K562 (cell line): Measurements from ENCODE around the gene SCYL2. TPM values are rescaled to one million over a fixed set of nuclear protein-coding genes. Genes with fewer than 3 reads are reported as not detected.

Experiments
- ATF7 ChIP-seq: fragments of 450-650 bp; IDR thresholded peaks from 2 replicates; pipeline ENCODE4 v1.7.1; 2014; ENCODE audit warnings: mild to moderate bottlenecking, moderate library complexity
- LEF1 ChIP-seq: fragments of 450-650 bp; IDR thresholded peaks from 2 replicates; pipeline ENCODE4 v1.6.1; 2016; ENCODE audit warnings: mild to moderate bottlenecking
- polyA plus RNA-seq, 8 experiments: library from polyadenylated mRNA; depleted of rRNA in 4 of 8; stranded (reverse) in 5 of 8; unstranded in 3 of 8; fragments of >200 nt; fragmentation: Nextera tagmentation in 2 of 8; fragmentation: Illumina TruSeq in 1 of 8; extraction: Ambion mirVana in 2 of 8; extraction: Trizol in 1 of 8; gene quantifications; 2 replicates each; pipeline versions ENCODE4 v1.2.1 to v1.2.3, GENCODE V29; 2011 to 2014; ENCODE audit warnings: inconsistent platforms in 1 of 8, missing spikeins in 1 of 8
- total RNA-seq, 7 experiments: library from RNA; depleted of rRNA in 6 of 7; stranded (reverse); fragments of >200 nt in 6 of 7; fragmentation: Illumina TruSeq in 2 of 7; extraction: Trizol in 2 of 7; gene quantifications; 2 replicates each; pipeline versions ENCODE4 v1.2.1 to v1.2.3, GENCODE V29; 2011 to 2021; ENCODE audit warnings: low replicate concordance in 1 of 7
- TF ChIP-seq, protein P1 (sequence below): fragments of 200-800 bp; sonication (Bioruptor generic); IDR thresholded peaks from 2 replicates; pipeline ENCODE4 v1.6.1; 2017; ENCODE audit warnings: missing genetic modification characterization, missing compliant biosample characterization
- TF ChIP-seq, protein P2 (sequence below): fragments of 450-650 bp; formaldehyde crosslinking; IDR thresholded peaks from 2 replicates; pipeline ENCODE4 v1.4.0; 2020; ENCODE audit warnings: mild to moderate bottlenecking, moderate library complexity
- TF ChIP-seq, protein P3 (sequence below), 2 experiments: fragments of 450-650 bp; IDR thresholded peaks; 2 replicates each; pipeline ENCODE4 v1.6.1; 2016

Gene SCYL2
- total and polyA plus RNA-seq, 9 of the 15 experiments (the other 6 are each of a cell fraction or from before 2014, with no cell fraction given) = 9.9 to 49.0 (median 32.9) TPM

DNA sequence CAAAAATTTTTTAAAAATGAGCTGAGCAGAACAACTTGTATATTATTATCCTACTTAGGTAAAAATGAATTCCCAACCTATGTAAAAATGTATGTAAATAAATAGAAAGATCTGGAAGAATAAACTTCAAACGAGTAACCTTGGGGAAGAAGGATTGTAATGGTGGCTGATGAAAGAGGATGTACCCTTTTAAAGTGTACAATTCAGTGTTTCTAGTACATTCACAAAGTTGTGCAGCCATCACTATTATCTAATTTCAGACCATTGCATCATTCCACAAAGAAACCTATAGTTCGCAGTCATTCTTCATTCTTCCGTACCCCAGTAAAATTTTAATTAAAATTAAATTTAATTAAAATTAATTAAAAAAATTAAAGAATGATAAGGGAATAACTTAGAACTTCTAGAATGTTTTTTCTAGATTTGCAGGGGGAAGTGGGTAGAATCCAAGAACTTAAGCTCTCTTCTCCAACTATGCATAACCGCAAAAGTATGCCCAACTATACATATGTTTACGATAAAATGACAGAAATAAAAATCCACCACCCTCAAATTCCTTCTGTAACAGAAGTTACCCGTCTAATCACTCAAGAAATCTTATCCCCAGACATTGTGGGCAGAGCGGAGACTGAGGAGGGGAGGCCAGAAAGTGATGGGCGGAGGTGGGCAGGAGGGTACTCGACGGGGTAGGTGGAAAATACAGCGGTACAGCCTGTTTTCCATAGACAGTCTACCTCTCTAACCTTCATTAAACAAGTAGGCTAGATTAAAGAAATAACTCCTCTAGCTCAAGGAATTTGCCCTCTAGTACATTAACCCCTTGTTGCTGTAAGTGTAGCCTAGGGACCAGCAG lies 1.0 kb upstream of the SCYL2 start (continued):
- TF ChIP-seq, protein P1, sequence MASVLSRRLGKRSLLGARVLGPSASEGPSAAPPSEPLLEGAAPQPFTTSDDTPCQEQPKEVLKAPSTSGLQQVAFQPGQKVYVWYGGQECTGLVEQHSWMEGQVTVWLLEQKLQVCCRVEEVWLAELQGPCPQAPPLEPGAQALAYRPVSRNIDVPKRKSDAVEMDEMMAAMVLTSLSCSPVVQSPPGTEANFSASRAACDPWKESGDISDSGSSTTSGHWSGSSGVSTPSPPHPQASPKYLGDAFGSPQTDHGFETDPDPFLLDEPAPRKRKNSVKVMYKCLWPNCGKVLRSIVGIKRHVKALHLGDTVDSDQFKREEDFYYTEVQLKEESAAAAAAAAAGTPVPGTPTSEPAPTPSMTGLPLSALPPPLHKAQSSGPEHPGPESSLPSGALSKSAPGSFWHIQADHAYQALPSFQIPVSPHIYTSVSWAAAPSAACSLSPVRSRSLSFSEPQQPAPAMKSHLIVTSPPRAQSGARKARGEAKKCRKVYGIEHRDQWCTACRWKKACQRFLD = peak; percentile 36
- TF ChIP-seq ATF7 (0 out of 2 replicates have a peak, but pooled peaks have one; percentile 20), LEF1 (no peak)
- TF ChIP-seq, protein P2, sequence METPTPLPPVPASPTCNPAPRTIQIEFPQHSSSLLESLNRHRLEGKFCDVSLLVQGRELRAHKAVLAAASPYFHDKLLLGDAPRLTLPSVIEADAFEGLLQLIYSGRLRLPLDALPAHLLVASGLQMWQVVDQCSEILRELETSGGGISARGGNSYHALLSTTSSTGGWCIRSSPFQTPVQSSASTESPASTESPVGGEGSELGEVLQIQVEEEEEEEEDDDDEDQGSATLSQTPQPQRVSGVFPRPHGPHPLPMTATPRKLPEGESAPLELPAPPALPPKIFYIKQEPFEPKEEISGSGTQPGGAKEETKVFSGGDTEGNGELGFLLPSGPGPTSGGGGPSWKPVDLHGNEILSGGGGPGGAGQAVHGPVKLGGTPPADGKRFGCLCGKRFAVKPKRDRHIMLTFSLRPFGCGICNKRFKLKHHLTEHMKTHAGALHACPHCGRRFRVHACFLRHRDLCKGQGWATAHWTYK = no peak
- TF ChIP-seq, protein P3, sequence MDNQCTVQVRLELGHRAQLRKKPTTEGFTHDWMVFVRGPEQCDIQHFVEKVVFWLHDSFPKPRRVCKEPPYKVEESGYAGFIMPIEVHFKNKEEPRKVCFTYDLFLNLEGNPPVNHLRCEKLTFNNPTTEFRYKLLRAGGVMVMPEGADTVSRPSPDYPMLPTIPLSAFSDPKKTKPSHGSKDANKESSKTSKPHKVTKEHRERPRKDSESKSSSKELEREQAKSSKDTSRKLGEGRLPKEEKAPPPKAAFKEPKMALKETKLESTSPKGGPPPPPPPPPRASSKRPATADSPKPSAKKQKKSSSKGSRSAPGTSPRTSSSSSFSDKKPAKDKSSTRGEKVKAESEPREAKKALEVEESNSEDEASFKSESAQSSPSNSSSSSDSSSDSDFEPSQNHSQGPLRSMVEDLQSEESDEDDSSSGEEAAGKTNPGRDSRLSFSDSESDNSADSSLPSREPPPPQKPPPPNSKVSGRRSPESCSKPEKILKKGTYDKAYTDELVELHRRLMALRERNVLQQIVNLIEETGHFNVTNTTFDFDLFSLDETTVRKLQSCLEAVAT (IDR thresholded peaks at IDR 0.05) = peak in 1 of 2 experiments; percentile 58; a peak in 2 of 4 replicates
